ENCODE data around the gene CALN1.

The CALN1 gene

DNA sequence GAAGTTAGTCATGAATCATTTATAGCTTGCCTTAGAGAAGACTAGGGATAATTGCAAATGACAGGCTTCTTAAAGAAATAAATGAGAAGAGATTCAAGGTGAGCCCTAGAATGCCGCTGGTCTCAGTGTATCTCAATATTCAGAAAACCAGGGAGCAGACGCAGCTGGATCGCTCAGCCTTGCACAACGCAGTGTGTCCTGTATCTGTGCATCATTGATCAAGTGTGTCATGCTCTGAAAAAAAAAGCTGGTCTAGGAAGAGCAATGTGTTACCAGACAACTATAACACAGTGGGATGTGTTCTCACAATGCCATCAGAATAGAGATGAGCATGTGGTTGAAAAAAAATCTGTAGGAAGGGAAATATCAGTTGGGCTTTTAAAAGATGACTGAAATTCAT lies 230.1 kb downstream of the CALN1 start:
- DNase-seq (ENCODE audit: low spot score), result peak; percentile 66

GRCh38 chr7:72176875-72177274 lies 235.3 kb downstream of the CALN1 start:
- DNase-seq (ENCODE audit: low spot score), result peak; percentile 40

DNA sequence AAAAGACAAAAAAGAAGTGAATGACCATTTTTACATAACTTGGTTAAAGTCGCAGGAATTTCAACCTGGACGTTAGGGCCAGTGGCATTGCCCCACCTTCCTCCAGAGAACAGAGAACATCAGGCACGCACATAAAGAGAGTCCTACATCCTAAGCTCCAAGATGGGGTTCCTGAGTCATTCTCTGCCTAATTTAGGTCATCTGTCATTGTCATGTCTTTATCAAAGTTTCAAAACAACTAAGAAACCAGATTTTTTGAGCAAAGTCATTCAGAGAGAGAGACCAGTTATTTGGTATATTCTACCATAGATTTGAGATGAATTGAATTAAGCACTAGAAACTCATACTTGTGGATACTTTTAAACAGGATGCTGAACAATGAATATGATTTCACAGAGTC lies 241.7 kb downstream of the CALN1 start:
- no peak for DNase-seq (ENCODE audit: low spot score)

DNA sequence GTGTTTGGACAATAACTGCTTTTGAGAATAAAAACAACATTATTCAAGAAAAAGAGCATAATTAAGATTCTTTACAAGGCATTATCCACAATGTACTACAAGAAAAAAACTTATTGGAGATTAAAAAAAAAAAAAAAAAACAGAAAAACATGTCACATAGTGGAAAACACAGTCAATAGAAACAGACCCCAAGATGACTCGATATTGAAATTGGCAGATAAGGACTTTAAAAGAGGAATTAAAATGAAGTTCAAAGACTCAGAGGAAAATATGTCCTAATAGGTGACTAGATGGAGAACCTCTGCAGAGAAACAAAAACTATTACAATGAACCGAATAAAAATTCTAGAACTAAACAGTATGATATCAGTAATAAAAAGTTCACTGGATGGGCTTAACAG lies 248.9 kb downstream of the CALN1 start:
- no peak for DNase-seq (ENCODE audit: low spot score)

DNA sequence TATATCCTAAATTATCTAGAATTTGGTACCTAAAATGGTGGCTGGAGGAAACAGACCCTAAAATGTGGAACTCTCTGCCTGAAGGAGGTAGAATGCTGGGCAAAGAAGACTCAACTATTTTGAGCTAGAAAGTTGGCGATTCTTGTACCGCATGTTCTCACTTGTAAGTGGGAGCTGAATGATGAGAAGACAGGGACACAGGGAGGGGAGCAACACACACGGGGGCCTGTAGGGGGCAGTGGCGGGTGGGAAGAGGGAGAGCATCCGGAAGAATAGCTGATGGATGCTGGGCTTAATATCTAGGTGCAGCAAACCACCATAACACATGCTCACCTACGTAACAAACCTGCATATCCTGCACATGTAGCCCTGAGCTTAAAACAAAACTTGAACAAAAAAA lies 250.6 kb downstream of the CALN1 start:
- no peak for DNase-seq (ENCODE audit: low spot score)

GRCh38 chr7:72159911-72160310 lies 252.2 kb downstream of the CALN1 start:
- no peak for DNase-seq (ENCODE audit: low spot score)

DNA sequence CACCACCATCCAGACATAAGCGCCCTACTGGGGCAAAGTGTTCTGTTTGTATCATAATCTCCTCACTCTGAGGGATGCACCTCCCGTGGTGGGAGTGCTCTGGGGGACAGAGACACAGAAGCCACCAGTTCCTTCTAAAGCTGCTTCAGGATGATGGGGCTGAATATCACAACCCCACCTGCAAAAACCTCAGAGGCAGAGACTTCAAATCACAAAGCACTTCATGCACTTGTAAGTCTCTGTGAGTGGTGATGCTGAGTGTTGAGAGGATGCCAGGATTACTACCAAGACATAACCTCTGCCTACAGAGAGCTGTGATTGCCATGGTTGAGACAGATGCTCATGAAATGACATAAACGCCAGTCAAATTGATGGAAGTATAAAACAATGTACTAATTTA lies 255.5 kb downstream of the CALN1 start:
- no peak for DNase-seq (ENCODE audit: low spot score)

- DNase-seq (ENCODE audit: low spot score), result no peak
These were observed 259.0 kb downstream of the CALN1 start for GRCh38 chr7:72153132-72153512.

GRCh38 chr7:72152161-72153131 lies 259.7 kb downstream of the CALN1 start:
- peak; percentile 95 for DNase-seq (ENCODE audit: low spot score)

DNA sequence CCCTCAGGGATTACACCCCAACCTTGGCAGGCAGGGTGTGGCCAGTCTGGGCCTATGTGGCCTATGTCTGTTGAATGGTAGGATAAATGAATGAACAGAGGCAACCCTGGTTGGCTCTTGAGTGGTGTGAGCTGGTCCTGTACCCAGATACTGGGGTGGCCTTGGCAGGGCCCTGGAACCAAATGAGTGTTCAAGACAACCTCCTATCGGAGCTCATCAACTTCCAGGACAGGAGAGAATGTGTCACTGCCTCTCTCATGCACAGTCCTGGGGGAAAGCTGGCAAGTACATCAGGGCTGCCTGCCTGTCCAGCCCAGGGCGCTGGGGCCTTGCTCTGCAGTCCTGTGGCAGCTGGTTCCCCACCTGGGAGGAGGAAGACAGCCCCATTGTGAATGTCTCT lies 271.6 kb downstream of the CALN1 start:
- DNase-seq (ENCODE audit: low spot score), result no peak

- no peak for DNase-seq (ENCODE audit: low spot score)
These were observed 285.0 kb downstream of the CALN1 start for GRCh38 chr7:72127136-72127535.

GRCh38 chr7:72123913-72124312 lies 288.2 kb downstream of the CALN1 start:
- DNase-seq (ENCODE audit: low spot score), result no peak

DNA sequence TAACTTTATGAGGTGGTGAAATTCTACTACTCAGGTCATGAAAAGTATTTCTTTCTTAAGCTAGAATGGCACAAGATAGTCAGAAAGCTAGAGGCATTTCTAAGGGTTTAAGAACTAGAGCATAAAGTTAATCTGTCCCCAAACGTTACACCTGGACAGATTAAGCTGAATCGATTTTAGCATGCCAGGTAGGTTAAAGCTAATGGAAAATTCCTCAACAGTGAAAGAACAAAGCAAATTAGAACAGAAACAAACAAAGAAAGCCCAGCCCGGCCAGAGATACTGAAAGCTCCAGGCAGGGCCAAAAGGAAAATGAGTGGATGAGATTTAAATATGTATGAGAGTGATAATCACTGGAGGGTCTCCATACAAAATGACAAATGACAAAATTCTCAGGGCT lies 293.8 kb downstream of the CALN1 start:
- DNase-seq (ENCODE audit: low spot score), result no peak

GRCh38 chr7:72114129-72114528 lies 298.0 kb downstream of the CALN1 start:
- DNase-seq (ENCODE audit: low spot score), result no peak

DNA sequence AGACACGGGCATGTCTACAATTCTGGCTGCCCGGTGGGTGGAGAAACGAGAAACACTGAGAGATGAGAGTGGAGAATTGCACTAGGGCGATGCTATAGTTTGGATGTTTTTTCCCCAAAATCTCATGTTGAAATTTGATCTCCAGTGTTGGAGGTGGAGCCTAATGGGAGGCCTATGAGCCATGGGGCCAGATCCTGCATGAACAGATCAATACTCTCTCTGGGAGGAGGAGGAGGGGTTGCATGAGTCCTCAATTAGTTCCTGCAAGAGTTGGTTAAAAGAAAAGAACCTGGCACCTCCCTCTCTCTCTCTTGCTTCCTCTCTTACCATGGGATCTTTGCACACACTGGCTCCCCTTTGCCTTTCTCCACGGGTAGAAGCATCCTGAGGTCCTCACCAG lies 299.1 kb downstream of the CALN1 start:
- no peak for DNase-seq (ENCODE audit: low spot score)

DNA sequence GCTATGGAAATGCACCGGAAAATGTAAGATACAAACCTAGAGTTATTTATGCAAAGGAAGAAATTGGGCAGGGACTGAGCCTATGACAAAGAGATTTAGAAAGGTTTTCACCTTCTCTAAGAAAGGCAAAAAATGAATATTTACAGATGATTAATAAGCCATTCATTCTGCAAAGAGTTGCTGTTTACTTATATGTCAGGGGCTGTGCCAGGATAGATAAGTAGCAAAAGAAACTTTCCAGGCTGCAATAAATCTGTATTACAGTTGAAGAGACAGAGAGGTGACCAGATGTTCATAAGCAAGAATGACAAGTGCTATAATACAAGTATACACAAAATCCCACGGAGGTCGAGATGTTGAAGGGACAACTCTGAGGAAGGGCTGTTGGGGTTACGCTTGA lies 299.6 kb downstream of the CALN1 start:
- no peak for DNase-seq (ENCODE audit: low spot score)

DNA sequence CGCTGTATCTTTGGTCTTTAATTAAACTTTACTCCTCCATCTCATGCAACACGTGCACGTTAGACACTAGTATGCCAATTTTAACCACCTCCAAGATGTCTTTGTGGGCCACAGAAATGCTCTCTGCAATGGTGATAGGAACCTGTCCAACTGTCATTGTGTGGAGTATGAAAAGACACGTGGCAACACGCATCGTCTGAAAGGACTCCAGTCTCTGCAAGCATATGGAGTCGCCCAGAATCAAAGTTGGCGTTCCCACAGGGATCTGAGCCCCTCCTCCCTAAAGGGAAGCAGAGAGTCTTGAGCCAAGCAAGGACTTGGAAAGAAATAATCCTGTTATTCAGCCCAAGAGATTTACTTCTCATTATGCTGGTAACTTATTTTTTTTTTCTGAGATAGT lies 301.1 kb downstream of the CALN1 start:
- DNase-seq (ENCODE audit: low spot score), result no peak

- DNase-seq (ENCODE audit: low spot score), result no peak
These were observed 302.6 kb downstream of the CALN1 start for GRCh38 chr7:72109566-72109965.

DNA sequence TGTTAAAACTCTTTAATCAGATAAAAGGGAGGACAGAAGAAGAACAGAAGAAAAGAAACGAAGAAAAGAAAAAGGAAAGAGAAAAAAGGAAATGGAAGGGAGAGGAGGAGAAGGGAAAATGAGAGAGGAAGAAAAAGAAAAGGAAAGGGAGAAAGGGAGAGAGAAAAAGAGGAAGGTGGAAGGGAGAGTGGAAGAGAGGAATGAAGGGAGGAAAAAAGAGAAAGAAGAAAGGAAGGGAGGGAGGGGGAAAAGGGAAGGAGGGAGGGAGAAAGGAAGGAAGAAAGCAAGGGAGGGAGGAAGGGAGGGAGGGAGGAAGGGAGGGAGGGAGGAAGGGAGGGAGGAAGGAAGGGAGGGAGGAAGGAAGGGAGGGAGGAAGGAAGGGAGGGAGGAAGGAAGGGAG lies 305.7 kb downstream of the CALN1 start:
- no peak for DNase-seq (ENCODE audit: low spot score)

DNA sequence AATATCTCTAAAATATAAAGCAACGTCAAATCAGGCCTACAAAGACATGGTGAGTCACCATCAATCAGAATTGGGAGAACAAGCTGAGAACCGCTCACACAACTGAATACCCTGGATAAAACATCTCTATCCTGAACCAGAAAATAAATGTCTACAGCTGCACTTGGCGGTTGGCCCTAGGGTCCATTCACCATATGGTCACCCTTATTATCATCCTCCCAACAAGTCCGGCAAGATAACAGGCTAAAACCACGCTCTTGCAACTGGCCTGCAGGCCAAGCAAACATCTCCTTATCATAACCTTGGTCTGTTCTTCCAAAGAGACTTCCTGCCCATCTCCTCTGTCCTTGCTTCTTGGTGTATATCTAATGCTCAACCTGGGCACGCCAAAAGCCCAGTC lies 310.7 kb downstream of the CALN1 start:
- DNase-seq (ENCODE audit: low spot score), result no peak

- DNase-seq (ENCODE audit: low spot score), result no peak
These were observed 312.4 kb downstream of the CALN1 start for GRCh38 chr7:72099784-72100183.

DNA sequence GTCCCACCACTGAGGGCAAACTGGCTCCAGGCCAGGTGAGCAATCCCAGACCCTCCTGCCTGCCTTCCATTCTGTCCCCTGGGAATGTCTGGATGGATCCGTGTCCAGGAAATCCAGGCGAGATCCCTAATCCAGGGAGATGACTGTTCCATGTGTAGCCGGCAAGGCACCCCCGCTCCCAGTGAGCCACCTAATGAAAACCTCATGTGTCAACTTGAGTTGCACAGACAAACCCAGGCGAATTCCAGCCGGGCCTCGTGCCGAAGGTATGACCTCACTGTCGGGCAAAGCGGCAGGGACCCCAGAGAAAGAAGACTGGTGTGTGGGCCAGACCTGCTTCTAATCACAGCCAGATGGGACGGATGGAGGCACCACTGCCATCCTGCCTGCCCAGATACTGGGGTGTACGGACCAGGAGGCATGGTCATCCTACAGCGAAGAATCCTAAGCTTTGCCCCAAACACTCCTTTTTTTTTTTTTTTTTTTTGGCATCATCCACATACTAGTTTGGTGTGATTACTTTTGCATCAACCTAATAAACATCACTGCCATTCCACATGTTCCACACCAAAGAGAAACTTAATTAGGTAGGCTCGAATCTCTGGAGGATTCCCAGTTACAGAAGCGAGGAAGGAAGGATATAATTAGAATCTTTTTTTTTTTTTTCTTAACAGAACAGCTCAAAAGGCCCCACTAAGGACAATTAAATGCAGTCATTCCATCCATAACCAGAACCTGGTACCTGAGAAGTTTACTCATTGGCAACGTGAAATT lies 313.1 kb downstream of the CALN1 start:
- no peak for DNase-seq (ENCODE audit: low spot score)

- no peak for DNase-seq (ENCODE audit: low spot score)
These were observed 314.9 kb downstream of the CALN1 start for GRCh38 chr7:72097226-72097625.

Data from Ammon's horn (tissue), 1 donor.